HG02571 (cell line): ENCODE measurements around the gene MYH9.
"Not testable (repeated sequence)": the region's sequence is repeated elsewhere in the genome, so short reads cannot be mapped to it uniquely, and the experiment has no call there.

Experiments
- ATAC-seq: cut with Tn5 transposase; IDR thresholded peaks from one replicate; pipeline ENCODE4 v1.9.1; 2021; ENCODE audit warnings: mild to moderate bottlenecking, moderate library complexity; ENCODE audit not compliant: unreplicated experiment

Gene MYH9

DNA sequence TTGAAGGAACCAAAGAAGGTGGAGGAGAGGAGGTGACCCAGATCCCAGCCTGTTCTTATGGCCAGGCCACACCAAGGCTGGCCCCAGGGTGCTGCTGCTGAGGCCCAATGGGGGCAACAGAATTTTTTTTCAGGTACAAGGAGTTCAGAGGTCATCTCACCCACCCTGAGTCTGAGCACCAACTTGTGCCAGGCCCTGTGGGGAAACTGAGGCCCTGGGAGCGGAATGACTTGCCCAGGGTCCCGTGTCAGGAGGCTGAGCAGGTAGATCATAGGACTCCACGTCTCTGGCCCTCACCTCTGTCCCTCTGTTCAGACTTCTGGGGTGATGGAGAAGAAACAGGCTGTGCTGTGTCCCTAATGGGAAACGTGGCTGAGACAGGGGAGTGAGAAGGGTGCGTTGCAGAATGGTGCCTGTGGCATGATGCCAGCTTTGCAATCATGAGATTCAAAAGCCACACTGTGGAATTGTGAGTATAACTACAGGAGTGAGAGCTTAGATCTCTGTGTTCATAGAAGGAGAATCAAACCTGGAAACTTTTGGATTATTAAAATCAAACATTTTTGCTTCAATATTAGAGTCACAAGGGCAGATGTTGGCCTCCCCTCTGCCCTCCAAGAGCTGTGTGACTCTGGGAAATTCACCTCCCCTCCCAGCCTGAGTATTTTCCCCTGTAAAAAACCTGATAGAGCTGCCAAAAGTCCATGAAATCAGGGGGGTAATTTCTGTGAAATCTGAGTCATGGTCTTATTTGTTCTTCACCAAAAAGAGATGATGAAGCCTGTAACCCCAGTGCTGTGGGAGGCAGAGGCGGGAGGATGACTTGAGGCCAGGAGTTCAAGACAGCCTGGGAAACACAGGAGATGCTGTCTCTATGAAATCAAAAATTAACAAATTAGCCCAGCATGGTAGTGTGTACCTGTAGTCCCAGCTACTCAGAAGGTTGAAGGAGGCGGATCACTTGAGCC is 134.0 kb downstream of the MYH9 start:
- ATAC-seq = no peak

DNA sequence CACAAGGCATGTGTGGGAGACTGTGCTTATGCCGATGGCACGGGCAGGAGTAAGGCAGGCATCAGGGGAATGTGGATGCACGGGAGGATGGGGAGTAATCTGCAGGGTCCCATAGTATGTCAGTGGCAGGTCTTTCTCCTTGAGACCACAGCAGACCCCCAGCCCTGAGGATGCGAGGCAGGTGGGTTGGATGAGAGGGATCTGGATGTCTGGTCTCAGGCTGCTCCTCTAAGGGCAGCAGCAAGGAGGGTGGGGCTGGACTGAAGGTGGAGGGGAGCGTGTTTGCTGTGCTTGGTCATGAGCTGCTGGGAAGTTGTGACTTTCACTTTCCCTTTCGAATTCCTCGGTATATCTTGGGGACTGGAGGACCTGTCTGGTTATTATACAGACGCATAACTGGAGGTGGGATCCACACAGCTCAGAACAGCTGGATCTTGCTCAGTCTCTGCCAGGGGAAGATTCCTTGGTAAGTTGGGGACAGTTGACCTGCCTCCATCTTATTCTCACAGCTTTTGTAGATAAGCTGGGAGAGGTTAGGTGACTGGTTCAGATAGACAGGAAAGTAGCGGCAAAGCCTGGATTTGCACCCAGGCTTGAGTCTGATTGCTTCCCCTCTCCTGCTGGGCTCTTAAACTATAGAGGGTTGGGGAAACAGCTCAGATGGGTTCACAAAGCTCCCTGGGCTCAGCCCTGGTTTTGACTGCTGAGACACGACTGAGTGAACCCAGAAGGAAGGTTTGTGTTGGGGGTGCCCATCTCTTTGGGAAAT is 134.8 kb downstream of the MYH9 start, which contains the start of gene APOL1:
Gene APOL1, plus strand, starts transcription at position 380 of the 769 bp plus-strand sequence. CDS start 1,823 bp downstream, outside the sequence.
- no peak for ATAC-seq

DNA sequence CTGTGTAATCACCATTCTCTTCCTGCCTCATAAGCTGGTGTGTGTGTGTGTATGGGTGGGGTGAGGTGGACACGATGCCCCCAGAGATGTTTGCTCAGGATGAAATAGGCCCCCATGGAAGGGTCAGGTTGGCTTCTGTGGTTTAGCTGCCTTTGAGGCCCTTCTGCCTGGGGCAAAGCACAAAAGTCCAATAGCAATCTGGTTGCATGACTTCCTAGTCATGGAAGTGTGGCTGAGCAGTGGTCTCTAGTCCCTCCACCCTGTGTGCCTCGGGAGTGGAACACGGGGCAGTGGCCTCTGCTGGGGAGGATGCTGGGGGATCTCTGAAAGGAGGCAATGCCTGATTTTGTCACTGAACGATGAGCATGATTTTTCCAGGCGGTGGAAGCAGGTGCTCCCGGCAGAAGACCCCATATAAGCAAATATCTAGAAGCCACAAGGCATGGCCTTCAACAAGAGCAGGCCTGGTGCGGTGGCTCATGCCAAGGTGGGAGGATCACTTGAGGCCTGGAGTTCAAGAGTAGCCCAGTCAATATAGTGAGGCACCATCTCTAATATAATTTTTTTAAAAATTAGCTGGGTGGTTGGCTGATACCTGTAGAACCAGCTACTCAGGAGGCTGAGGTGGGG is 135.7 kb downstream of the MYH9 start:
- ATAC-seq = not testable (repeated sequence)

DNA sequence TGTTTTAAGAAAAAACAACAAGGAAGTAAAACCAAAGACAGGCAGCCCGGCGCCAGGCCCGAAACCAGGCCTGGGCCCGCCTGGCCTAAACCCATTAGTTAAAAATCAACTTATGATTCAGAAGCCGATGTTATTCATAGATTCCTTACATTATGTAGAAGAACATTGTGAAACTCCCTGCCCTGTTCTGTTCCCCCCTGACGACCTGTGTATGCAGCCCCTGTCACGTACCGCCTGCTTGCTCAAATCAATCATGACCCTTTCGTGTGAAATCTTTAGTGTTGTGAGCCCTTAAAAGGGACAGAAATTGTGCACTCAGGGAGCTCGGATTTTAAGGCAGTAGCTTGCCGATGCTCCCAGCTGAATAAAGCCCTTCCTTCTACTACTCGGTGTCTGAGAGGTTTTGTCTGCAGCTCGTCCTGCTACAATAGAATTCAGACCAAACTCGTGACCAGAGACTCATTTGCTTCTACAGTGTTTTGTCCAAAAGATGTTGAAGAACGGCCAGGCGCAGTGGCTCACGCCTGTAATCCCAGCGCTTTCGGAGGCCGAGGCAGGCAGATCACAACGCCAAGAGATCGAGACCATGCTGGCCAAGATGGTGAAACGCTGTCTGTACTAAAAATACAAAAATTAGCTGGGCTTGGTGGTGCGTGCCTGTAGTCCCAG is 137.3 kb downstream of the MYH9 start:
- not testable (repeated sequence) for ATAC-seq

DNA sequence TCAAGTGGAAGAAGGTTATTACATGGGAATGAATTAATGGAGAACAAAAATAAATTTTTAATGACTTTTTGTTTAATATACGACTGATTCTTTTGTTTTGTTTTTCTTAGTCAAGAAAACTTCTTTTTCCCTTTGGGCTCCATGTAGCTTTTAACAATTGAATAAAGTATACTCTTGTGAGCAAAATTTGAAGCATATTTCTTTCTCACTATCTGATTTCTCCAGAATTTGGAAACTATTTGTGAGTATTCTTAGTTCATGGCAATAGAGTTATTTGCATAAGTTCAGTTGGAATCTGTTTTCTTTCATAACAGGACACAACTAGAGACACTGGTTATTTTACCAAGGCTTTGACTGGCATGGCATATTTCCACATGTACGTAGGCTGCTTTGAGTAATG is 138.6 kb downstream of the MYH9 start:
- ATAC-seq = no peak

DNA sequence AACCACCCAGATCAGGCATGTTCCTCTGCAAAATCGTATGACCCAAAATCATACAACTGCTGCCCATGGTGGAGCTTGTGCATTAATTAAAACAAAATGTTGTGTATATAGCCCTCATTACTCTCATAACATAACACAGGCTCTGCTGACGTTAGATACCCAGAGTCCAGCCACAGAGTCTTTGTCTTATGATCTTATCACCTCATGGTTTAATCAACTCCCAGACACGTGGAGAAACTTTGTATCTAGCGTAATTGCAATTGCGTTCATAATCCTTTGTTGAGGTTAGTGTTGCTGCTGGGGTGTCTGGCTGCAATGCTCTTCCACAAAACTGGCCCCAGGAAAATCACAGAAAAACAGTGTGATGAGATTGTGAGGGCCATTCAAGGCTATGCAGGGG is 139.8 kb downstream of the MYH9 start:
- no peak for ATAC-seq

DNA sequence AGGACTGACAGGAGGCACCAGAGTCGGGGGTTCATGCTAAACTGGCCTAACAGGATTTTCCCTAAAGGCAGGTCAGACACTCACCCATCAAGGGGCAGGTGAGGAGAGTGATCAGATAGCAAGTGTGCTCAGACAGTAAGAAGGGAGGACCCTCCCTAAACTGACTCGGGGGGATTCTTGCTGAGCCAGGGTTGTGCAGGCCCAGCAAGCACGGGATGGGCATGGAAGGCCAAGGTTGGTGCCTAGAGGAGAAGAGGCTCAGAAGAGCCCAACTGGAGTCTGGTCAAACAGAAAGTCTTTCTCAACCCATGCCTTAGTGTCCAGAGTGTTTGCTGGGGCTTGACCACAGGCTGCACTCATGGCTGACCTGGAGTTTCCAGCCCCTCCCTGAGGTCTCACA is 141.0 kb downstream of the MYH9 start:
- no peak for ATAC-seq

DNA sequence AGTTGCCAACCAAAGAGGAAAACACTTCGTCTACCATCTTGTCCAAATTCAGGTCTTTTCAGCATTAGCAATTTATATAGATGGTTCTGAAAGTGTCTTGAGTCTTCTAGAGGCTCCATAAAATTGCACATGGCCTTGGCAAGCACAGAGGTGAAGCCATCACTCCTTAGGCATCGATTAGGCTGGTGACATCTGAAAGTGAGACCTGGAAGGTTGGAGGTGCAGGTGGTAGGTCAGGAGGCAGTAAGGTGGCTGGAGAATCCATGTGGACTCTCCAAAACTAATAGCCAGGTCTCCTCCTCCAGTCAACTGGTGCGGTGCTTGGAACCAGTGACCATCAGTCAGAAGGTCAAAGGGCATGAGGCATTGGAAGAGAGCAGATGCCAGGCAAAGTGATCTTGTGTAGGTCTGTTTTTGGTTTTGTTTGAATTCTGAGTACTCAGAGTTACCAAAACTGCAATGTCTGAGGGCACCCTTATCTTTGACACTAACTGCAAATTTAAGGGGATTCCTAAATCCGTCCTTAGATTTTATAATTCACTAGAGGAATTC is 141.9 kb downstream of the MYH9 start:
- ATAC-seq = no peak

DNA sequence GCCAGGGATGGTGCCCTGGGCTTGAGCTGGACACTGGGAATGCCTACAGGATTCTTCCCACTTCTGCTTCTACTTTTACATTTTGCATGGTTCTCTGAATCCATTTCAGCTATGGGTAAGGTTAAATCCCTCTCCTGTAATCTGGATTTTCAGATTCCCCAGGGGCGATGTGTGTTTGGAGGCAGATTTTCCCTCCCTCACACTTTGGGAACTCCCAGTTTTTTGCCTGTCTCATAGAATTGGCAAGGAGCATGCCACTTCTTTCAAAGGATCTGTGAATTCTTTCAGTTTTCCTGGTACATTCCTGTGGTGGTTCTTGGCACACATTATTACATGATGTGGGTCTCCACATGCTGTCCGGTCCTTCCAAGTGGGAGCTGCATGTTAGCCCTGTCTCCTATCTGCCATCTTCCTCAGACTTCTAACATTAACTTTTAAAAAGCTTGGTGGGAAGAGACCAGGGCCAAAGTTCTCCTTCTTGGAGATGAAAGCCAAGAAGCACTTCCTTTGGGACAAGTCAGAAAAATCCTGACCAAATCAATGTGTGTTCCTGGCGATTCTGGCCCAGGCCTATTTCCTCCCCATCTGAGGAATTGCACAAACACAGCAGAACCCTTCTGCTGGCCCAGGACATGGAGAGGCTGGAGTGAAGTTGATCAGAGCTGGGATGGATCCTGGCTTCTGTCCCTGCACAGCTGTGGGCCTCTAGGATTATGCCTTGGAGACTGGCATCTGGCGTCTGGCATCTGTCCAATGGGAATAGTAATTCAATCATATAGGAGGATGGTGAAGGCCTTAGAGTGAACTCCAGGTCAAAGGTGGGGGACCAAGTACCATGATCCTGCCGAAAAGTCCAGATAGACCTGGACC is 143.0 kb downstream of the MYH9 start:
- ATAC-seq = no peak

DNA sequence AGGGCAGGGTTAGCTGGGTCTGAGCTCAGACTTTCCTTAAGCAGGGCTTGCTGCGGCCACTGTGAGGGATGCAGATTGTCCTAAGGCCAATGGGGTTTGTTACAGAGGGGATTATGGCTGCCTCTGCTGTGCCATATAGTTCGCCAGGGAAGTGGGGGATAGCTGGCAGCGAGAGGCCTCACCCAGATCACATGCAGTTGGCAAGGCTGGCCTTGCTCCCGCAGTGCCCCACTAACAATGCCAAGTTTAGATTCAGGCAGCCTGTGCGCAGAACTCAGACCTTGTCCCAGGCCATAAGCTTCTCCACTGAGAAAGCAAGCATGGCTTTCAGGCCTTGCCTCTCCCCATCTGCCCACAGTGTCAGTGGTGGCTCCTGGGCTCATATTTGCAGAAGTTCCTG is 143.8 kb downstream of the MYH9 start:
- ATAC-seq = no peak

DNA sequence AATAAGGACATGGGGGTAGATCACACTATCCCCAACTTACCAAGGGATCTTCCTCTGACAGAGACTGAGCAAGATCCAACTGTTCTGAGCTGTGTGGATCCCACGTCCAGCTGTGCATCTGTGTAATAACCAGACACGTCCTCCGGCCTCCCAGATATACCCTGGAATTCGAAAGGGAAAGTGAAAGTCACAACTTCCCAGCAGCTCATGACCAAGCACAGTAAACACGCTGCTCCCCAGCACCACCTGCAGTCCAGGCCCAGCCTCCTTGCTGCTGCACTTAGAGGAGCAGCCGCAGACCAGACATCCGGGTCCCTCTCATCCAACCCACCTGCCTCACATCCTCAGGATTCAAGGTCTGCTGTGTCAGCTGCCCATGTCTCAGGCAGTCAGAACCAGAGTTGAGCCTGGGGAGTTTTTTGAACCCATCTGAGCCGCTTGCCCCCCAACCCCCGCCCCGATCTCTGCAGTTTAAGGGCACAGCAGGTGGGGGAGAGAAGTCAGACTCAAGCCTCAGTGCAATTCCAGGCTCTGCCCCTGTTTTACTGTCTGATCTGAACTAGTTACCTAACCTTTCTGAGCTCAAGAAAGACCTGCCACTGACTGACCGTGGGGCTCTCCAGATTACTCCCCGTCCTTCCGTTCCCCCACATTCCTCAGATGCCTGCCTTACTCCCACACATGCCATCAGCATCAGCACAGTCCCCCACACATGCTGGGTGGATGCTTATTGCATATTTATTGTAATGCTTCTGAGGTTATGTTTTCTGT is 148.2 kb downstream of the MYH9 start, which contains the start of gene APOL2:
Gene APOL2, minus strand, starts transcription at position 127 of the 771 bp plus-strand sequence. CDS start 6,365 bp downstream, outside the sequence.
- peak; percentile 85 for ATAC-seq

DNA sequence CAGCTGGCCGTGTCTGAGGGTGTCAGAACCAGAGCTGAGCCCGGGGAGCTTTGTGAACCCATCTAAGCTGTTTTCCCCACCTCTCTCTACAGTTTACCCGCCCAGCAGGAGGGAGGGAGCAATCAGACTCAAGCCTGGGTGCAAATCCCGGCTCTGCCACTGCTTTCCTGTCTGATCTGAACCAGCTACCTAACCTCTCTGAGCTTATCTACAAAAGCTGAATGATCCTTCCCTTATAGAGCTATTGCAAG is 148.7 kb downstream of the MYH9 start:
- peak; percentile 20 for ATAC-seq

DNA sequence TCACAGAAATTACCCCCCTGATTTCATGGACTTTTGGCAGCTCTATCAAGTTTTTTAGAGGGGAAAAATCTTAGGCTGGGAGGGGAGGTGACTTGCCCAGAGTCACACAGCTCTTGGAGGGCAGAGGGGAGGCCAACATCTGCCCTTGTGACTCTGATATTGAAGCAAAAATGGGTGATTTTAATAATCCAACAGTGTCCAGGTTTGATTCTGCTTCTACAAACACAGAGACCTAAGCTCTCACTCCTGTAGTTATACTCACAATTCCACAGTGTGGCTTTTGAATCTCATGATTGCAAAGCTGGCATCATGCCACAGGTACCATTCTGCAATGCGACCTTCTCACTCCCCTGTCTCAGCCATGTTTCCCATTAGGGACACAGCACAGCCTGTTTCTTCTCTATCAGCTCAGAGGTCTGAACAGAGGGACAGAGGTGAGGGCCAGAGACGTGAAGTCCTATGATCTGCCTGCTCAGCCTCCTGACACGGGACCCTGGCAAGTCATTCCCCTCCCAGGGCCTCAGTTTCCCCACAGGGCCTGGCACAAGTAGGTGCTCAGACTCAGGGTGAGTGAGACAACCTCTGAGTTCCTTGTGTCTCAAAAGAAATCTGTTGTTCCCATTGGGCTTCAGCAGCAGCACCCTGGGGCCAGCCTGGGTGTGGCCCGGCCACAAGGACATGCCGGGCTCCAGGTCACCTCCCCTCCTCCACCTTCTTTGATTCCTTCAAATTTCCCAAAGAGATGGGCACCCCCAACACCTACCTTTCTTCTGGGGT is 149.2 kb downstream of the MYH9 start:
- peak; percentile 7 for ATAC-seq

DNA sequence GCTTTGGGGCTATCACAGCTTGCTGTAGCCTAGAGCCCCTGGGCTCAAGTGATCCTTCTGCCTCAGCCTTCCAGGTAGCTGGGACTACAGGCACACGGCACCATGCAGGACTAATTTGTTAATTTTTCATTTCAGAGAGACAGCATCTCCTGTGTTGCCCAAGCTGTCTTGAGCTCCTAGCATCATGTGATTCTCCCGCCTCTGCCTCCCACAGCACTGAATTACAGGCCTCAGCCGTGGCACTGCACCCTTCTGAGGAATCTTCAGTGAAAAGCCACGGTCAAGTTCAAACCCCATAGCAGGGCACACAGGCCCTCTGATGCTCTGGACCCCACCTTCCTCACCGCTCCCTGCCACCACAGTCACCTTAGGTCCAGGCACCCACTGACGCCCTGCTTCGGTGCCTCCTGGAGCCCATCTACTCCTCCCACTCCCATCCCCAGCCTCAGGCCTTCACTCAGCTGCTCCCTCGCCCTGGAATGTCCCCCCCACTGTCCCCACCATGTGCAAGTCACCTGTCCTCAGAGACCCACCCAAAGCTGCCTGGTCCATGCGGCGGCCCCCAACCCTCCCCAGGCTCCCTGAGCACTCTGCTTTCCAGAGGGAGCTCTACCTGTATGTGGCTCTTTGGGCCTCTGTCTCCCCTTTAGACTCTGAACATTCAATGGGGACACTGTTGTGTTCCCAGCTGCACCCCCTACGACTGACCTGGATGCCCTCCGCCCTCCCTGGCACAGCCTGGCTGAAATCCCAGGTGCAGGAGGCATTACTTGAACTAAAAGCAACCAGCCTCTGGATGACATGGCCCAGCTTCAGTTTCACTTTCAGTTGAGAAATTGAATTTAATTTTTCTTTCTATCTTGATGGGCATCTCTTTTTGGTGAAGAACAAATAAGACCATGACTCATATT is 150.1 kb downstream of the MYH9 start:
- ATAC-seq = no peak

DNA sequence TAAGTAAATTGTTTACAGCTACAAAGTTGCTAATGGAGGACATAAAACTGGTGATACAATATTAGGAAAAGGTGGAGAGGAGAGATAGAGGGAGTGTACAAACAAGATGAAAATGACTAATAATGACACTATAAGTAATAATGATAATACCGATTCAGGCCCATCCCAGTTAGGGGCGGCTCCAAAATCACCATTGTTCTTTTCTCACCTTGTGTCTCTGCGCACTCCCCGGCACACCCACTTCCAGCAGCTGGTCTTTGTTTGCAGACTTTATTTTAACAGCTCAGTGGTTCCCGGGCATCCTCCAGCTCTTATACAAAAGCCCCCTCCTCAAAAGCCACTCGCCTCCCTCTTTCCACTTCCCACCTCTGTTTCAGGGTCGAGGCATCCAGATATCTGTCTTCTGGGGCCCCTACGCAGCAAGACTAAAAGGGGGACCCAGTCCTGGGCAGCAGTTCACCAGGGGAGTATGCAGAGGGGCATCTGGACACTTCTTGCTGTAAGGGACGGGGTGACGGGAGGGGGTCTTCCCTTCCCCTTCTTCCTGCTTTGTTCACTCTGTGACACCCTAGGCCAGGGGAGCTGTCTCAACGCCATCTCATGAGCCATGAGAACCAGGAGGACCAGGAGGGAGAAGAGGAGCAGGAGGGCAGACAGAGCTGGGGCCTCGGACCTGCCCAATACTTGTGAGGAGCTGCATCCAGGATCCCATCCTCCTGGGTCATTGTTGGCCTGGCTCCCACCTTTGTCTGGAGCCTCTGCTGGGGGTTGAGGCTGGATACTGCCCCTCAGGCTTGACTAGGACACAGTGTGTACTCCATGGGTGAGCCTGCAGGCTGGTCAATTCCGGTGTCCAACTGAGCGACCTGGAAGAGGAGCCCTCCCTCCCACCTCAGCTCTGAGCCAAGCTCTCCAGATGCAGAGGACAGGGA is 151.1 kb downstream of the MYH9 start:
- ATAC-seq = no peak

DNA sequence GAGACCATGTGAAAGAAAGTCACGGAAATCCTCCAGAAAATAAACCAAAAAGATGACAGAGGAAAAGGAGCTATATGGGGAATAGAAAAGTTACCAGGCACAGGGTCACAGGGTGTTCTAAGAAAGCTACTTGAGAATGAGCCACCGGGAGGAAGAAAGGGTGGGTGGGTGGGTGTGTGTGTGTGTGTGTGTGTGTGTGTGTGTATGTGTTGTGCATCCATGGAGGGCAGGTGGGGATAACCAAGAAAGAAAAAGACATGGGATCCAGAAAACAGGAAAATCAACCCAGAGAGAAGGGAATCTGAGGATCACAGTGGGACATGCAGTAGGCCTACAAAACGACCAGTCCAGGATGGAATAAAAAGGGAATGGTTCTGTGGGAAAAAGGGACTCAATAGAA is 152.2 kb downstream of the MYH9 start:
- no peak for ATAC-seq
